Measurements from ENCODE around the gene EFCAB6.

Gene EFCAB6

DNA sequence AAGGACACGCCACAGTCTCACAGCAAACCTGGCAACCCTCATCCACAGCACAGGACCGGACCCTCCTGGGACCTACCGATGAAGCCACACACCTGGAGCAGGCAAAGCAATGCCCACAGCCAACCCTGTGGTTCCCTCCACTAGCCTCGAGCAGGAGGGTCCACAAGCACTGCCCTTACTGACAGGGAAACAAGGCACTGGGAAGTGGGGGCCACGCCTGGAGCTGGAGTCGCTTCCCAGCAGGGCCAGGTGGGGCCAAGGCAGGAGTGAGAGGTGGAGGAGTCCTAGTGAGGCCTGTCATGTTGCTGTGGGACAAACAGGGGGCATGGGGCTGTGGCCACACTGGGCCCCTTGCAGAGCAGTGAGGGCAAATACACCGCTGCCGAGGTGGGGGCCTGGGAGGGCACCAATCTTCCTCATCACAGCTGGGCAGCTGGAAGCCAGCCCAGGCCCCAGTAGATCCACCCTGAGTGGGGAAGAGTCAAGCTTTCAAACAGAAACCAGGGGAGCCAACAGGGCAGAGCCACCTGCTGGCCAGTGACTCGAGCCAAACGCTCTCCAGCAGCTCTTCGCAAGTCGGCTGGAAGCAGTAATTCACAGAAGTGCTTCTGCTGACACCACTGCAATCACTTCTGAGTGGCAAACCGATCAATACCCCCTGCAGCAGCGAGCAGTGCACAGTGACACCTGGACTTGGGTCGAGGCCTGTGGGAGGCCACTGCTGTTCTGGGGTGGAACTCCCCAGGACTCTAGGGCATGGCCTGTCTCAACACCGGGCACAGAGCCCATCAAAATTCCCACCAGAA, 36.5 kb upstream of the EFCAB6 start:
- H3K4me3 ChIP-seq (ENCODE audit: low read depth, low read length): no peak overlapping the region
- ChIA-PET CTCF (interaction anchor here (1.0 to 1.1 kb wide), 2 partner anchors 19 to 462 kb away, joined by 3 to 5 read pairs; no protein-coding TSS in a partner anchor), POLR2A (no interaction called here)
- no peak for DNase-seq (ENCODE audit: low read depth, low spot score)
- TF ChIP-seq CTCF (IDR thresholded peaks at IDR 0.05; ENCODE audit: insufficient read depth, low read length, missing control alignments): peak; percentile 64

DNA sequence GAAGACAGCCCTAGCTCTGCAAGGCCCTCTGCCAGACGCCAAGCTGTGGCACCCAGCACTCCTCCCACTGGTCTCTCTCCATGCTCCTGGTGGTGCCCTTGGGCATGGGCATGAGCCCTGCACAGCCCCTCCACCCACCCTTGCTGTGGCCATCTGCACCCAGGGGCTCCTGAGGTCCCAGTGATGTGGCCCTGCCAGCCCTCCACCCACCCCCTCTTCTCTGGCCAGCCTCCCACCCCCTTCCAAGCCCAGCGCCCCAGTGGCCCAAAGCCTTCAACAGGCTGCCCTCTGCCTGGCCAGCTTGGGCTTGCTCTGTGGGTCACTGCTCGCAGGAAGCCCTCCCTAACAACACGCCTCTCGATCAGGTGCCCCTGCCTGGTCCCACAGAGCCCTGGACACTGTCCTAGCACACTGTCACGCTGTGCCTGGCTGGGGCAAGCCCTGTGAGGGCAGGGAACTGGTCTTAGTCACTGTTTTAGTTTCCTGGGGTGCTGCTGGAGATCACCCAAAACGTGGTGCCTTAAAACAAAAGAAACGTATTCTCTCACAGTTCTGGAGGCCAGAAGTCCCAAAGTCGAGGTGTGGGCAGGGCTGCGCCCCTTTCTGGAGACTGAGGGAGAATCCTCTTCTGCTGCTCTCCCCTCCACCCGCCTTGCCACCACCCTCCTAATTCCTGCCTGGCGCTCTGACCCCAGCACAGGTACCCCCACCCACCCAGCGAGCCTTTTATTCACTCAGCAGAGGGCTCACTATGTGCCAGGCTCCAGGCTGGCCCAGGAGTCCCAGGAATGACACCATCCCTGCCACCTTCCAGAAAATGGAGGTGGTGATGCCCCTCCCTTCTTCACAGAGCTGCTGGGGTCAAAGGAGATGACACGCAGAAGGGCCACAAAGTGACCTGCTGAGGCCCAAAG, 35.5 kb upstream of the EFCAB6 start:
- no peak for TF ChIP-seq CTCF (IDR thresholded peaks at IDR 0.05; ENCODE audit: insufficient read depth, low read length, missing control alignments)
- POLR2A ChIA-PET: no interaction called here
- CTCF ChIA-PET: interaction anchor here (1.0 kb wide), 2 partner anchors 10 to 461 kb away, joined by 3 to 4 read pairs; no protein-coding TSS in a partner anchor

GRCh38 chr22:43846966-43847365, 34.9 kb upstream of the EFCAB6 start:
- TF ChIP-seq CTCF (IDR thresholded peaks at IDR 0.05; ENCODE audit: insufficient read depth, low read length, missing control alignments): no peak
- CTCF ChIA-PET: interaction anchor here (1.0 kb wide), 1 partner anchor 9 kb away, joined by 4 read pairs; no protein-coding TSS in a partner anchor
- H3K4me3 ChIP-seq (ENCODE audit: low read depth, low read length): no peak overlapping the region
- POLR2A ChIA-PET: no interaction called here
- DNase-seq (ENCODE audit: low read depth, low spot score): no peak

More for the DNA sequence above, 35.5 kb upstream of the EFCAB6 start:
- no peak for DNase-seq (ENCODE audit: low read depth, low spot score)
- no peak overlapping the region for H3K4me3 ChIP-seq (ENCODE audit: low read depth, low read length)

- POLR2A ChIA-PET: no interaction called here
Measured at GRCh38 chr22:43845981-43846380, 33.9 kb upstream of the EFCAB6 start.

DNA sequence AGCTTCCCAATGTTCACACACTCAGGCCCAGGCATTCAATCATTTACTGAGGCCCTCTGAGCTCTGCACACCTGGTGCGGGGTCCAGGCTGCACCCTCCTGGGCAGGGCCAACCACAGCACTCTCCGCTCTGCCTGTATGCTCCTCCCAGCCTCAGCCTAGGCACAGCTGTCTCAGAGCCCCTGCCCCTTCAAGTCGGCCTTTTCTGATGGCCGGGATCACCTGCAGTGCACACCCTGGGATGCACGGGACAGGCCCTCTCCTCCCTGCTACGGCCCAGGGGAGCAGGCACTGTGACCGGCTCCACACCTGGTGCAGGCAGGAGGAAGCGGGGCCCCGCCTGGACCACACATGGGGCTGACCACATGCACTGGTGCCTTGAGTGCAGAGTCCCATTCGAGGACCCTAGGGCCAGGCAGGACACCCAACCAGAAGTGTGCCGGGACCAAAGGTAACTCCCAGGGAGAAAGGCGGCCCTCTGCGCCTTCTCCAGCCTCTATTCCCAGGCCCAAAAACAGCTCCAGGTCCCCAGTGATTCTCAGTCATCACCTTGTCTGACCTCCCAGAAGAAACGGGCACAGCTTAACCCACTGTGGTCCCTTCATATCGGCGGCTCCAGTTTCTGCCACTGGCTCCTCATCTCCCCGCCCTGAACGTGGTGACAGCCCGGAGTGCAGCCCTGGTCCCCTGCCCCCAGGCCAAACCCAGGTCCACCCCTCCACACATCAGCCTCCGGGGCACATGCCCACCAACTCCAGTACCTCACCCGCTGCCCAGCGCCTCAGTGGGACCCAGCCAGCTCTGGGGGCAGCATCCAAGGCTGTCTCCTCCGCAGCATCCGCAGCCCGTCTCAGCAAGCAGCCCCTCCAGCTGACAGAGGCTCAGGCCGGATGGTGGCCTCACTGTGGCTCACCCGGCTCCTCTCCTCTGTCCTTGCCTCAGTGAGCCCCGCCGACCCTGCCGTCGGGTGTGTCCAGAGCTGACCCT, 32.7 kb upstream of the EFCAB6 start:
- ChIA-PET POLR2A (interaction anchor here (0.7 kb wide), 1 partner anchor 15 kb away, joined by 5 read pairs; no protein-coding TSS in a partner anchor), CTCF (interaction anchor here (1.5 kb wide), 1 partner anchor 40 kb away, joined by 4 read pairs; no protein-coding TSS in a partner anchor)
- TF ChIP-seq CTCF (IDR thresholded peaks at IDR 0.05; ENCODE audit: insufficient read depth, low read length, missing control alignments): no peak
- no peak overlapping the region for H3K4me3 ChIP-seq (ENCODE audit: low read depth, low read length)
- no peak for DNase-seq (ENCODE audit: low read depth, low spot score)

More at GRCh38 chr22:43845981-43846380, 33.9 kb upstream of the EFCAB6 start:
- H3K4me3 ChIP-seq (ENCODE audit: low read depth, low read length): no peak overlapping the region
- DNase-seq (ENCODE audit: low read depth, low spot score): no peak
- CTCF ChIA-PET: interaction anchor here (1.5 kb wide), 1 partner anchor 39 kb away, joined by 4 read pairs; no protein-coding TSS in a partner anchor
- TF ChIP-seq CTCF (IDR thresholded peaks at IDR 0.05; ENCODE audit: insufficient read depth, low read length, missing control alignments): no peak

Measured in AG04449 (cell line).